Measurements from ENCODE around the gene GIMAP1.
A peak's percentile ranks its signal among the peaks of the same experiment; 100 is the strongest.

GIMAP1 gene

GRCh38 chr7:150735596-150736358, 19.4 kb downstream of the GIMAP1 start:
- peaks cover 11% of the 10 kb centered on the region for H3K27me3 ChIP-seq (ENCODE audit: low read depth, low read length)
- H3K36me3 ChIP-seq (replicated peaks; ENCODE audit: low read depth, low read length), result no peaks in the 10 kb centered on the region
- TF ChIP-seq EZH2phosphoT487 (IDR thresholded peaks at IDR 0.05; ENCODE audit: low read depth) (no peak), CTCF (IDR thresholded peaks at IDR 0.05; ENCODE audit: low read depth, low read length) (no peak)
- peaks cover 38% of the 10 kb centered on the region for H3K4me1 ChIP-seq (ENCODE audit: low read length)
- no peak overlapping the region for H3K4me3 ChIP-seq (ENCODE audit: low read length)
- no peak overlapping the region for H3K27ac ChIP-seq (ENCODE audit: low read length)
- H3K9me3 ChIP-seq (ENCODE audit: insufficient read depth, low read length), result no peaks in the 10 kb centered on the region
- H3K4me2 ChIP-seq (ENCODE audit: low read length), result no peak overlapping the region
- no peaks in the 10 kb centered on the region for H4K20me1 ChIP-seq (ENCODE audit: insufficient read depth, low read length)
- no peak overlapping the region for H3K9ac ChIP-seq (ENCODE audit: low read length)
- H2AFZ ChIP-seq (ENCODE audit: low read depth, low read length), result no peak overlapping the region
- H3K79me2 ChIP-seq (ENCODE audit: low read length), result no peaks in the 10 kb centered on the region

- Histone ChIP-seq H4K20me1 (ENCODE audit: insufficient read depth, low read length) (no peaks in the 10 kb centered on the region), H3K9ac (ENCODE audit: low read length) (no peak overlapping the region), H3K27me3 (ENCODE audit: low read depth, low read length) (peaks cover 22% of the 10 kb centered on the region), H3K9me3 (ENCODE audit: insufficient read depth, low read length) (no peaks in the 10 kb centered on the region), H3K4me3 (ENCODE audit: low read length) (peak overlapping the region; percentile 73), H3K79me2 (ENCODE audit: low read length) (no peaks in the 10 kb centered on the region), H3K4me1 (ENCODE audit: low read length) (peaks cover 38% of the 10 kb centered on the region), H3K4me2 (ENCODE audit: low read length) (peak overlapping the region; percentile 74), H3K27ac (ENCODE audit: low read length) (no peak overlapping the region), H3K36me3 (replicated peaks; ENCODE audit: low read depth, low read length) (no peaks in the 10 kb centered on the region), H2AFZ (ENCODE audit: low read depth, low read length) (peak overlapping the region; percentile 78; the same call in 1 of the 2 replicates)
- TF ChIP-seq CTCF (IDR thresholded peaks at IDR 0.05; ENCODE audit: low read depth, low read length) (no peak), EZH2phosphoT487 (IDR thresholded peaks at IDR 0.05; ENCODE audit: low read depth) (no peak)
Observed at GRCh38 chr7:150736864-150737263, 20.5 kb downstream of the GIMAP1 start.

- Histone ChIP-seq H3K79me2 (ENCODE audit: low read length) (no peaks in the 10 kb centered on the region), H3K27ac (ENCODE audit: low read length) (no peak within 1 kb of the TSS), H3K4me1 (ENCODE audit: low read length) (peaks cover 38% of the 10 kb centered on the region), H4K20me1 (ENCODE audit: insufficient read depth, low read length) (no peaks in the 10 kb centered on the region), H3K9me3 (ENCODE audit: insufficient read depth, low read length) (no peaks in the 10 kb centered on the region), H3K27me3 (ENCODE audit: low read depth, low read length) (peaks cover 25% of the 10 kb centered on the region), H3K9ac (ENCODE audit: low read length) (peak within 1 kb of the TSS; percentile 44), H3K4me2 (ENCODE audit: low read length) (peak within 1 kb of the TSS; percentile 74), H3K4me3 (ENCODE audit: low read length) (peak within 1 kb of the TSS; percentile 73), H2AFZ (ENCODE audit: low read depth, low read length) (peak within 1 kb of the TSS; percentile 78; the same call in 1 of the 2 replicates), H3K36me3 (replicated peaks; ENCODE audit: low read depth, low read length) (no peaks in the 10 kb centered on the region)
- TF ChIP-seq CTCF (IDR thresholded peaks at IDR 0.05; ENCODE audit: low read depth, low read length) (no peak), EZH2phosphoT487 (IDR thresholded peaks at IDR 0.05; ENCODE audit: low read depth) (no peak)
Observed at GRCh38 chr7:150737265-150738055, 21.0 kb downstream of the GIMAP1 start, which contains the start of gene GIMAP5. TSS of gene GIMAP5 (plus strand) at chr7:150737418. CDS start at chr7:150740885, 3,467 bp downstream.

GRCh38 chr7:150738092-150738491, 21.7 kb downstream of the GIMAP1 start:
- H3K27ac ChIP-seq (ENCODE audit: low read length), result no peak overlapping the region
- H4K20me1 ChIP-seq (ENCODE audit: insufficient read depth, low read length), result no peaks in the 10 kb centered on the region
- H3K9me3 ChIP-seq (ENCODE audit: insufficient read depth, low read length), result no peaks in the 10 kb centered on the region
- peaks cover 36% of the 10 kb centered on the region for H3K4me1 ChIP-seq (ENCODE audit: low read length)
- TF ChIP-seq CTCF (IDR thresholded peaks at IDR 0.05; ENCODE audit: low read depth, low read length) (no peak), EZH2phosphoT487 (IDR thresholded peaks at IDR 0.05; ENCODE audit: low read depth) (no peak)
- H3K36me3 ChIP-seq (replicated peaks; ENCODE audit: low read depth, low read length), result no peaks in the 10 kb centered on the region
- no peak overlapping the region for H3K9ac ChIP-seq (ENCODE audit: low read length)
- H3K4me2 ChIP-seq (ENCODE audit: low read length), result peak overlapping the region; percentile 74; the same call in 1 of the 2 replicates
- no peak overlapping the region; the same call in 1 of the 2 replicates for H3K4me3 ChIP-seq (ENCODE audit: low read length)
- peaks cover 25% of the 10 kb centered on the region for H3K27me3 ChIP-seq (ENCODE audit: low read depth, low read length)
- H3K79me2 ChIP-seq (ENCODE audit: low read length), result no peaks in the 10 kb centered on the region
- no peak overlapping the region for H2AFZ ChIP-seq (ENCODE audit: low read depth, low read length)
